Osteoblast (primary cell): ENCODE data around the gene CLDN15. TPM values are rescaled to one million over a fixed set of nuclear protein-coding genes. Genes with fewer than 3 reads are reported as not detected.
"Not testable (repeated sequence)": the region's sequence is repeated elsewhere in the genome, so short reads cannot be mapped to it uniquely, and the experiment has no call there.

Experiments
- DNase-seq: peaks from one replicate; pipeline ENCODE4 v3.0.0; 2011; ENCODE audit warnings: low spot score, mixed read lengths; ENCODE audit not compliant: insufficient read length; ENCODE audit errors: missing footprints
- H2AFZ ChIP-seq: 2 replicates; pipeline ENCODE4 v1.6.0; 2011; ENCODE audit warnings: mild to moderate bottlenecking, low read length
- H3K27ac ChIP-seq: 2 replicates; pipeline ENCODE4 v1.5.1; 2011; ENCODE audit warnings: mild to moderate bottlenecking, low read depth, low read length, moderate library complexity
- H3K27me3 ChIP-seq: 2 replicates; pipeline ENCODE4 v1.6.0; 2012; ENCODE audit warnings: mild to moderate bottlenecking, control low read depth, inconsistent platforms, low read length, moderate library complexity; ENCODE audit not compliant: insufficient read depth
- H3K36me3 ChIP-seq: 2 replicates; pipeline ENCODE4 v1.5.1; 2011; ENCODE audit warnings: mild to moderate bottlenecking, low read length, control low read depth, moderate library complexity; ENCODE audit not compliant: insufficient read depth
- H3K4me1 ChIP-seq: 2 replicates; pipeline ENCODE4 v1.5.1; 2011; ENCODE audit warnings: mild to moderate bottlenecking, low read length, control low read depth, moderate library complexity; ENCODE audit not compliant: insufficient read depth
- H3K4me2 ChIP-seq: 2 replicates; pipeline ENCODE4 v1.6.0; 2011; ENCODE audit warnings: mild to moderate bottlenecking, low read length; ENCODE audit not compliant: insufficient read depth
- H3K4me3 ChIP-seq: fragments of 200-600 bp; sonication (generic); 3 replicates; pipeline ENCODE4 v1.5.1; 2012; ENCODE audit warnings: mild to moderate bottlenecking, low read length, inconsistent platforms; ENCODE audit not compliant: insufficient read depth
- H3K79me2 ChIP-seq: 2 replicates; pipeline ENCODE4 v1.6.0; 2012; ENCODE audit warnings: mild to moderate bottlenecking, low read length, control low read depth, inconsistent platforms; ENCODE audit not compliant: insufficient read depth
- H3K9me3 ChIP-seq: 2 replicates; pipeline ENCODE4 v1.5.1; 2011; ENCODE audit warnings: low read depth, low read length, control low read depth
- H4K20me1 ChIP-seq: 2 replicates; pipeline ENCODE4 v1.6.0; 2012; ENCODE audit warnings: mild to moderate bottlenecking, low read length, control low read depth; ENCODE audit not compliant: insufficient read depth
- CTCF ChIP-seq: IDR thresholded peaks from 2 replicates; pipeline ENCODE4 v1.5.1; 2011; ENCODE audit warnings: mild to moderate bottlenecking, low read depth, low read length, moderate library complexity; ENCODE audit errors: extremely low read depth
- total RNA-seq: library from RNA; depleted of rRNA; stranded (reverse); fragments of >200 nt; gene quantifications from 2 replicates; pipeline ENCODE4 v1.2.3, GENCODE V29; 2012

CLDN15 gene
- total RNA-seq, 1 donor = 3.3 TPM

- no peaks in the 10 kb centered on the region for H3K36me3 ChIP-seq
- H3K27me3 ChIP-seq = no peaks in the 10 kb centered on the region
- H3K4me3 ChIP-seq = no peak overlapping the region
- peaks cover 3% of the 10 kb centered on the region for H4K20me1 ChIP-seq
- no peak overlapping the region for H2AFZ ChIP-seq
- DNase-seq = peak; percentile 44
- H3K4me1 ChIP-seq = peaks cover 8% of the 10 kb centered on the region
- H3K79me2 ChIP-seq = peaks cover 12% of the 10 kb centered on the region
- H3K9me3 ChIP-seq = no peaks in the 10 kb centered on the region
- no peak overlapping the region for H3K4me2 ChIP-seq
- H3K27ac ChIP-seq = no peak overlapping the region
- no peak for TF ChIP-seq CTCF
Measured at GRCh38 chr7:101255796-101256195, 18.2 kb upstream of the CLDN15 start.

- H2AFZ ChIP-seq, H3K27me3 ChIP-seq, DNase-seq, H3K9me3 ChIP-seq, H3K4me3 ChIP-seq, H3K27ac ChIP-seq, H4K20me1 ChIP-seq, H3K4me2 ChIP-seq, H3K36me3 ChIP-seq: not testable (repeated sequence)
- peaks cover 11% of the 10 kb centered on the region for H3K4me1 ChIP-seq
- H3K79me2 ChIP-seq = peaks cover 34% of the 10 kb centered on the region
Measured at GRCh38 chr7:101253199-101253598, 15.6 kb upstream of the CLDN15 start.

- peaks cover 41% of the 10 kb centered on the region for H3K79me2 ChIP-seq
- H3K27ac ChIP-seq = peak overlapping the region; percentile 86
Measured at GRCh38 chr7:101251871-101252659, 14.5 kb upstream of the CLDN15 start.

GRCh38 chr7:101250324-101250723, 12.7 kb upstream of the CLDN15 start:
- Histone ChIP-seq H4K20me1 (peaks cover 5% of the 10 kb centered on the region), H3K79me2 (peaks cover 56% of the 10 kb centered on the region), H2AFZ (no peak overlapping the region), H3K9me3 (no peaks in the 10 kb centered on the region), H3K27me3 (no peaks in the 10 kb centered on the region), H3K36me3 (peaks cover 15% of the 10 kb centered on the region), H3K4me3 (no peak overlapping the region), H3K4me1 (peaks cover 13% of the 10 kb centered on the region), H3K27ac (no peak overlapping the region), H3K4me2 (no peak overlapping the region)
- peak; percentile 9 for DNase-seq
- no peak for TF ChIP-seq CTCF

More at GRCh38 chr7:101251871-101252659, 14.5 kb upstream of the CLDN15 start:
- Histone ChIP-seq H3K9me3 (no peaks in the 10 kb centered on the region), H4K20me1 (peaks cover 5% of the 10 kb centered on the region), H3K4me3 (peak overlapping the region; percentile 91), H2AFZ (peak overlapping the region; percentile 99), H3K36me3 (peaks cover 10% of the 10 kb centered on the region), H3K27me3 (no peaks in the 10 kb centered on the region), H3K4me1 (peaks cover 11% of the 10 kb centered on the region), H3K4me2 (peak overlapping the region; percentile 93)
- peak; percentile 98 for DNase-seq
- TF ChIP-seq CTCF = no peak
